ENCODE measurements around the gene ZSWIM4.

DNA sequence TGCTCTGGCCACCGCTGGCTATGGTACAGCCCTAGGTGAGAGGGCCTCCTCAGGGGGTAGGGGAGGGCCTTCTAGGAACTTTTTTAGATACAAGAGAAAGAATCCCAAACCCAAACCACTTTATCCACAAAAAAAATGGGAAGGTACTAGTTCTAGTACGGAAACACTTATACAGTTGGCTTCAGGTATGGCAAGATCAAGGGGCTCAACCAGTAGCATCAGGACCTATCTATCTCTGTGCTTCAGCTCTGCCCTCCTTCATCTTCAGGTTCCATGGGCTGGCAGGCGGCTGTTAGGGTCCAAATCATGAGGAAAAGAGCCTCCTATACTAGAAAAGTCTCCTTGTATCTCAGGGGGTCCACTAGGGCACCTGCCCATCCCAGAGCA, 29.2 kb upstream of the ZSWIM4 start:
- TF ChIP-seq, protein P1, sequence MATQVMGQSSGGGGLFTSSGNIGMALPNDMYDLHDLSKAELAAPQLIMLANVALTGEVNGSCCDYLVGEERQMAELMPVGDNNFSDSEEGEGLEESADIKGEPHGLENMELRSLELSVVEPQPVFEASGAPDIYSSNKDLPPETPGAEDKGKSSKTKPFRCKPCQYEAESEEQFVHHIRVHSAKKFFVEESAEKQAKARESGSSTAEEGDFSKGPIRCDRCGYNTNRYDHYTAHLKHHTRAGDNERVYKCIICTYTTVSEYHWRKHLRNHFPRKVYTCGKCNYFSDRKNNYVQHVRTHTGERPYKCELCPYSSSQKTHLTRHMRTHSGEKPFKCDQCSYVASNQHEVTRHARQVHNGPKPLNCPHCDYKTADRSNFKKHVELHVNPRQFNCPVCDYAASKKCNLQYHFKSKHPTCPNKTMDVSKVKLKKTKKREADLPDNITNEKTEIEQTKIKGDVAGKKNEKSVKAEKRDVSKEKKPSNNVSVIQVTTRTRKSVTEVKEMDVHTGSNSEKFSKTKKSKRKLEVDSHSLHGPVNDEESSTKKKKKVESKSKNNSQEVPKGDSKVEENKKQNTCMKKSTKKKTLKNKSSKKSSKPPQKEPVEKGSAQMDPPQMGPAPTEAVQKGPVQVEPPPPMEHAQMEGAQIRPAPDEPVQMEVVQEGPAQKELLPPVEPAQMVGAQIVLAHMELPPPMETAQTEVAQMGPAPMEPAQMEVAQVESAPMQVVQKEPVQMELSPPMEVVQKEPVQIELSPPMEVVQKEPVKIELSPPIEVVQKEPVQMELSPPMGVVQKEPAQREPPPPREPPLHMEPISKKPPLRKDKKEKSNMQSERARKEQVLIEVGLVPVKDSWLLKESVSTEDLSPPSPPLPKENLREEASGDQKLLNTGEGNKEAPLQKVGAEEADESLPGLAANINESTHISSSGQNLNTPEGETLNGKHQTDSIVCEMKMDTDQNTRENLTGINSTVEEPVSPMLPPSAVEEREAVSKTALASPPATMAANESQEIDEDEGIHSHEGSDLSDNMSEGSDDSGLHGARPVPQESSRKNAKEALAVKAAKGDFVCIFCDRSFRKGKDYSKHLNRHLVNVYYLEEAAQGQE (IDR thresholded peaks at IDR 0.05; ENCODE audit: insufficient read depth in 1 of 2, low read depth in 2 of 2, low read length in 2 of 2): no peak
- TF ChIP-seq TAF1 (IDR thresholded peaks at IDR 0.05; ENCODE audit: borderline replicate concordance, insufficient read depth, low read length): no peak
- no peak for TF ChIP-seq SIN3A (IDR thresholded peaks at IDR 0.05; ENCODE audit: borderline replicate concordance, insufficient read depth, low read length)
- TF ChIP-seq POLR2AphosphoS5 (IDR thresholded peaks at IDR 0.05; ENCODE audit: low read depth, low read length): no peak
- no peak for TF ChIP-seq FOXP2 (optimal IDR thresholded peaks at IDR 0.05; ENCODE audit: borderline replicate concordance, extremely low read depth, extremely low read length, insufficient read depth)
